ENCODE measurements around the gene DCLK3.

DCLK3 gene

GRCh38 chr3:36763850-36764703, at the start of gene DCLK3:
Gene DCLK3, minus strand, starts transcription at chr3:36764553. Its CDS starts 290 bp downstream, at chr3:36764263.
- H3K4me1 ChIP-seq (ENCODE audit: insufficient read depth, low read length): no peaks in the 10 kb centered on the region
- H3K27me3 ChIP-seq (ENCODE audit: insufficient read depth, low read length): peaks cover 35% of the 10 kb centered on the region
- H3K4me3 ChIP-seq (ENCODE audit: low read length): no peak within 1 kb of the TSS
- no peak within 1 kb of the TSS for H2AFZ ChIP-seq (ENCODE audit: low read depth, low read length)
- no peaks in the 10 kb centered on the region for H3K9me3 ChIP-seq (ENCODE audit: low read length)
- no peaks in the 10 kb centered on the region for H3K36me3 ChIP-seq (ENCODE audit: insufficient read depth, low read length)

- Histone ChIP-seq H3K4me3 (ENCODE audit: low read length) (no peak overlapping the region), H3K36me3 (ENCODE audit: insufficient read depth, low read length) (no peaks in the 10 kb centered on the region), H3K9me3 (ENCODE audit: low read length) (no peaks in the 10 kb centered on the region), H3K4me1 (ENCODE audit: insufficient read depth, low read length) (no peaks in the 10 kb centered on the region), H2AFZ (ENCODE audit: low read depth, low read length) (no peak overlapping the region), H3K27me3 (ENCODE audit: insufficient read depth, low read length) (no peaks in the 10 kb centered on the region)
Measured at GRCh38 chr3:36813305-36813704, 49.0 kb upstream of the DCLK3 start.

GRCh38 chr3:36812240-36812639, 47.9 kb upstream of the DCLK3 start:
- Histone ChIP-seq H3K27me3 (ENCODE audit: insufficient read depth, low read length) (no peaks in the 10 kb centered on the region), H3K4me3 (ENCODE audit: low read length) (no peak overlapping the region), H2AFZ (ENCODE audit: low read depth, low read length) (no peak overlapping the region), H3K4me1 (ENCODE audit: insufficient read depth, low read length) (no peaks in the 10 kb centered on the region), H3K9me3 (ENCODE audit: low read length) (no peaks in the 10 kb centered on the region), H3K36me3 (ENCODE audit: insufficient read depth, low read length) (no peaks in the 10 kb centered on the region)

- H3K36me3 ChIP-seq (ENCODE audit: insufficient read depth, low read length): no peaks in the 10 kb centered on the region
- H3K27me3 ChIP-seq (ENCODE audit: insufficient read depth, low read length): no peaks in the 10 kb centered on the region
- no peaks in the 10 kb centered on the region for H3K4me1 ChIP-seq (ENCODE audit: insufficient read depth, low read length)
- no peaks in the 10 kb centered on the region for H3K9me3 ChIP-seq (ENCODE audit: low read length)
- H3K4me3 ChIP-seq (ENCODE audit: low read length): no peak overlapping the region
- no peak overlapping the region for H2AFZ ChIP-seq (ENCODE audit: low read depth, low read length)
Measured at GRCh38 chr3:36811768-36812167, 47.4 kb upstream of the DCLK3 start.

GRCh38 chr3:36804295-36805055, 40.1 kb upstream of the DCLK3 start:
- Histone ChIP-seq H3K4me1 (ENCODE audit: insufficient read depth, low read length) (peaks cover 7% of the 10 kb centered on the region), H3K4me3 (ENCODE audit: low read length) (no peak overlapping the region), H3K36me3 (ENCODE audit: insufficient read depth, low read length) (no peaks in the 10 kb centered on the region), H3K9me3 (ENCODE audit: low read length) (no peaks in the 10 kb centered on the region), H2AFZ (ENCODE audit: low read depth, low read length) (no peak overlapping the region), H3K27me3 (ENCODE audit: insufficient read depth, low read length) (no peaks in the 10 kb centered on the region)

GRCh38 chr3:36803091-36803791, 38.9 kb upstream of the DCLK3 start:
- no peaks in the 10 kb centered on the region for H3K9me3 ChIP-seq (ENCODE audit: low read length)
- H3K4me1 ChIP-seq (ENCODE audit: insufficient read depth, low read length): peaks cover 7% of the 10 kb centered on the region
- no peak overlapping the region for H2AFZ ChIP-seq (ENCODE audit: low read depth, low read length)
- H3K36me3 ChIP-seq (ENCODE audit: insufficient read depth, low read length): no peaks in the 10 kb centered on the region
- H3K4me3 ChIP-seq (ENCODE audit: low read length): no peak overlapping the region
- no peaks in the 10 kb centered on the region for H3K27me3 ChIP-seq (ENCODE audit: insufficient read depth, low read length)

- no peaks in the 10 kb centered on the region for H3K36me3 ChIP-seq (ENCODE audit: insufficient read depth, low read length)
- no peaks in the 10 kb centered on the region for H3K27me3 ChIP-seq (ENCODE audit: insufficient read depth, low read length)
- H3K4me1 ChIP-seq (ENCODE audit: insufficient read depth, low read length): peaks cover 7% of the 10 kb centered on the region
- no peak overlapping the region for H3K4me3 ChIP-seq (ENCODE audit: low read length)
- H3K9me3 ChIP-seq (ENCODE audit: low read length): no peaks in the 10 kb centered on the region
- no peak overlapping the region for H2AFZ ChIP-seq (ENCODE audit: low read depth, low read length)
Measured at GRCh38 chr3:36800533-36801116, 36.3 kb upstream of the DCLK3 start.

GRCh38 chr3:36796881-36797280, 32.5 kb upstream of the DCLK3 start:
- Histone ChIP-seq H3K4me1 (ENCODE audit: insufficient read depth, low read length) (no peaks in the 10 kb centered on the region), H3K9me3 (ENCODE audit: low read length) (no peaks in the 10 kb centered on the region), H3K27me3 (ENCODE audit: insufficient read depth, low read length) (no peaks in the 10 kb centered on the region), H2AFZ (ENCODE audit: low read depth, low read length) (no peak overlapping the region), H3K4me3 (ENCODE audit: low read length) (no peak overlapping the region), H3K36me3 (ENCODE audit: insufficient read depth, low read length) (no peaks in the 10 kb centered on the region)

GRCh38 chr3:36796161-36796560, 31.8 kb upstream of the DCLK3 start:
- no peaks in the 10 kb centered on the region for H3K9me3 ChIP-seq (ENCODE audit: low read length)
- H3K4me1 ChIP-seq (ENCODE audit: insufficient read depth, low read length): no peaks in the 10 kb centered on the region
- H3K4me3 ChIP-seq (ENCODE audit: low read length): no peak overlapping the region
- no peaks in the 10 kb centered on the region for H3K27me3 ChIP-seq (ENCODE audit: insufficient read depth, low read length)
- no peaks in the 10 kb centered on the region for H3K36me3 ChIP-seq (ENCODE audit: insufficient read depth, low read length)
- no peak overlapping the region for H2AFZ ChIP-seq (ENCODE audit: low read depth, low read length)

- no peak overlapping the region for H3K4me3 ChIP-seq (ENCODE audit: low read length)
- no peaks in the 10 kb centered on the region for H3K36me3 ChIP-seq (ENCODE audit: insufficient read depth, low read length)
- no peak overlapping the region for H2AFZ ChIP-seq (ENCODE audit: low read depth, low read length)
- no peaks in the 10 kb centered on the region for H3K4me1 ChIP-seq (ENCODE audit: insufficient read depth, low read length)
- H3K27me3 ChIP-seq (ENCODE audit: insufficient read depth, low read length): no peaks in the 10 kb centered on the region
- H3K9me3 ChIP-seq (ENCODE audit: low read length): no peaks in the 10 kb centered on the region
Measured at GRCh38 chr3:36795622-36796021, 31.3 kb upstream of the DCLK3 start.

- H3K36me3 ChIP-seq (ENCODE audit: insufficient read depth, low read length): no peaks in the 10 kb centered on the region
- H3K4me3 ChIP-seq (ENCODE audit: low read length): no peak overlapping the region
- H3K27me3 ChIP-seq (ENCODE audit: insufficient read depth, low read length): no peaks in the 10 kb centered on the region
- H3K4me1 ChIP-seq (ENCODE audit: insufficient read depth, low read length): no peaks in the 10 kb centered on the region
- no peak overlapping the region for H2AFZ ChIP-seq (ENCODE audit: low read depth, low read length)
- no peaks in the 10 kb centered on the region for H3K9me3 ChIP-seq (ENCODE audit: low read length)
Measured at GRCh38 chr3:36792342-36792741, 28.0 kb upstream of the DCLK3 start.

- H3K27me3 ChIP-seq (ENCODE audit: insufficient read depth, low read length): no peaks in the 10 kb centered on the region
- no peaks in the 10 kb centered on the region for H3K36me3 ChIP-seq (ENCODE audit: insufficient read depth, low read length)
- no peak overlapping the region for H2AFZ ChIP-seq (ENCODE audit: low read depth, low read length)
- no peaks in the 10 kb centered on the region for H3K9me3 ChIP-seq (ENCODE audit: low read length)
- no peaks in the 10 kb centered on the region for H3K4me1 ChIP-seq (ENCODE audit: insufficient read depth, low read length)
- no peak overlapping the region for H3K4me3 ChIP-seq (ENCODE audit: low read length)
Measured at GRCh38 chr3:36790765-36791164, 26.4 kb upstream of the DCLK3 start.
